ENCODE data around the gene C1orf159.

DNA sequence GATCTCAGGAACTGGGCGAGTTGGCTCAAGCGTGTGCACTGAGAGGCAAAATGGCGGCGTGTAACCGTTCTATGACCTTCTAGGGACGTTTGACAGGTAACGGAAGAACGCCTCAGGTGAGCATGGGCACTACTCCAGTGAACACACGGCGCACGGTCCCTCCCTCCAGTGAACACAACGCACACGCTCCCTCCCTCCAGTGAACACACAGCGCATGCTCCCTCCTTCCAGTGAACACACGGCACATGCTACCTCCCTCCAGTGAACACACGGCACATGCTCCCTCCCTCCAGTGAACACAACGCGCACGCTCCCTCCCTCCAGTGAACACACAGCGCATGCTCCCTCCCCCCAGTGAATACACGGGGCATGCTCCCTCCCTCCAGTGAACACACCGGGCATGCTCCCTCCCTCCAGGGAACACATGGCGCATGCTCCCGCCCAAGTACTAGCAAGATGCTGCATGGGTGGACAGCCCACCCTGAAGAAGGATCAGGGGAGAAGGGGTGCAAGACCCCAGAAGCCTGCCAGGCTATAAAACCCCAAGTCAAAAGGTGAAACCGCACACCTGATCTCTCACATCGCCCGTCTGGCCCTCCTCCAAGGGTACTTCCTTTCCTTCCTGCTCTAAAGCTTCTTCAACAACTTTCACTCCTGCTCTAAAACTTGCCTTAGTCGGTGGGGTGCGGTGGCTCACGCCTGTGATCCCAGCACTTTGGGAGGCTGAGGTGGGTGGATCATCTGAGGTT is 3.5 kb downstream of the C1orf159 start:
- TF ChIP-seq, protein P1, sequence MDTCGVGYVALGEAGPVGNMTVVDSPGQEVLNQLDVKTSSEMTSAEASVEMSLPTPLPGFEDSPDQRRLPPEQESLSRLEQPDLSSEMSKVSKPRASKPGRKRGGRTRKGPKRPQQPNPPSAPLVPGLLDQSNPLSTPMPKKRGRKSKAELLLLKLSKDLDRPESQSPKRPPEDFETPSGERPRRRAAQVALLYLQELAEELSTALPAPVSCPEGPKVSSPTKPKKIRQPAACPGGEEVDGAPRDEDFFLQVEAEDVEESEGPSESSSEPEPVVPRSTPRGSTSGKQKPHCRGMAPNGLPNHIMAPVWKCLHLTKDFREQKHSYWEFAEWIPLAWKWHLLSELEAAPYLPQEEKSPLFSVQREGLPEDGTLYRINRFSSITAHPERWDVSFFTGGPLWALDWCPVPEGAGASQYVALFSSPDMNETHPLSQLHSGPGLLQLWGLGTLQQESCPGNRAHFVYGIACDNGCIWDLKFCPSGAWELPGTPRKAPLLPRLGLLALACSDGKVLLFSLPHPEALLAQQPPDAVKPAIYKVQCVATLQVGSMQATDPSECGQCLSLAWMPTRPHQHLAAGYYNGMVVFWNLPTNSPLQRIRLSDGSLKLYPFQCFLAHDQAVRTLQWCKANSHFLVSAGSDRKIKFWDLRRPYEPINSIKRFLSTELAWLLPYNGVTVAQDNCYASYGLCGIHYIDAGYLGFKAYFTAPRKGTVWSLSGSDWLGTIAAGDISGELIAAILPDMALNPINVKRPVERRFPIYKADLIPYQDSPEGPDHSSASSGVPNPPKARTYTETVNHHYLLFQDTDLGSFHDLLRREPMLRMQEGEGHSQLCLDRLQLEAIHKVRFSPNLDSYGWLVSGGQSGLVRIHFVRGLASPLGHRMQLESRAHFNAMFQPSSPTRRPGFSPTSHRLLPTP (IDR thresholded peaks at IDR 0.05; ENCODE audit: borderline replicate concordance, extremely low read depth, insufficient read length): no peak
- TF ChIP-seq YBX1 (IDR thresholded peaks at IDR 0.05): no peak
- TF ChIP-seq, protein P2, sequence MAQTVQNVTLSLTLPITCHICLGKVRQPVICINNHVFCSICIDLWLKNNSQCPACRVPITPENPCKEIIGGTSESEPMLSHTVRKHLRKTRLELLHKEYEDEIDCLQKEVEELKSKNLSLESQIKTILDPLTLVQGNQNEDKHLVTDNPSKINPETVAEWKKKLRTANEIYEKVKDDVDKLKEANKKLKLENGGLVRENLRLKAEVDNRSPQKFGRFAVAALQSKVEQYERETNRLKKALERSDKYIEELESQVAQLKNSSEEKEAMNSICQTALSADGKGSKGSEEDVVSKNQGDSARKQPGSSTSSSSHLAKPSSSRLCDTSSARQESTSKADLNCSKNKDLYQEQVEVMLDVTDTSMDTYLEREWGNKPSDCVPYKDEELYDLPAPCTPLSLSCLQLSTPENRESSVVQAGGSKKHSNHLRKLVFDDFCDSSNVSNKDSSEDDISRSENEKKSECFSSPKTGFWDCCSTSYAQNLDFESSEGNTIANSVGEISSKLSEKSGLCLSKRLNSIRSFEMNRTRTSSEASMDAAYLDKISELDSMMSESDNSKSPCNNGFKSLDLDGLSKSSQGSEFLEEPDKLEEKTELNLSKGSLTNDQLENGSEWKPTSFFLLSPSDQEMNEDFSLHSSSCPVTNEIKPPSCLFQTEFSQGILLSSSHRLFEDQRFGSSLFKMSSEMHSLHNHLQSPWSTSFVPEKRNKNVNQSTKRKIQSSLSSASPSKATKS (CRISPR knock-in tag; IDR thresholded peaks at IDR 0.05): no peak
- TF ChIP-seq, protein P3, sequence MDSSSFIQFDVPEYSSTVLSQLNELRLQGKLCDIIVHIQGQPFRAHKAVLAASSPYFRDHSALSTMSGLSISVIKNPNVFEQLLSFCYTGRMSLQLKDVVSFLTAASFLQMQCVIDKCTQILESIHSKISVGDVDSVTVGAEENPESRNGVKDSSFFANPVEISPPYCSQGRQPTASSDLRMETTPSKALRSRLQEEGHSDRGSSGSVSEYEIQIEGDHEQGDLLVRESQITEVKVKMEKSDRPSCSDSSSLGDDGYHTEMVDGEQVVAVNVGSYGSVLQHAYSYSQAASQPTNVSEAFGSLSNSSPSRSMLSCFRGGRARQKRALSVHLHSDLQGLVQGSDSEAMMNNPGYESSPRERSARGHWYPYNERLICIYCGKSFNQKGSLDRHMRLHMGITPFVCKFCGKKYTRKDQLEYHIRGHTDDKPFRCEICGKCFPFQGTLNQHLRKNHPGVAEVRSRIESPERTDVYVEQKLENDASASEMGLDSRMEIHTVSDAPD (CRISPR knock-in tag; IDR thresholded peaks at IDR 0.05): no peak
- TF ChIP-seq, protein P4, sequence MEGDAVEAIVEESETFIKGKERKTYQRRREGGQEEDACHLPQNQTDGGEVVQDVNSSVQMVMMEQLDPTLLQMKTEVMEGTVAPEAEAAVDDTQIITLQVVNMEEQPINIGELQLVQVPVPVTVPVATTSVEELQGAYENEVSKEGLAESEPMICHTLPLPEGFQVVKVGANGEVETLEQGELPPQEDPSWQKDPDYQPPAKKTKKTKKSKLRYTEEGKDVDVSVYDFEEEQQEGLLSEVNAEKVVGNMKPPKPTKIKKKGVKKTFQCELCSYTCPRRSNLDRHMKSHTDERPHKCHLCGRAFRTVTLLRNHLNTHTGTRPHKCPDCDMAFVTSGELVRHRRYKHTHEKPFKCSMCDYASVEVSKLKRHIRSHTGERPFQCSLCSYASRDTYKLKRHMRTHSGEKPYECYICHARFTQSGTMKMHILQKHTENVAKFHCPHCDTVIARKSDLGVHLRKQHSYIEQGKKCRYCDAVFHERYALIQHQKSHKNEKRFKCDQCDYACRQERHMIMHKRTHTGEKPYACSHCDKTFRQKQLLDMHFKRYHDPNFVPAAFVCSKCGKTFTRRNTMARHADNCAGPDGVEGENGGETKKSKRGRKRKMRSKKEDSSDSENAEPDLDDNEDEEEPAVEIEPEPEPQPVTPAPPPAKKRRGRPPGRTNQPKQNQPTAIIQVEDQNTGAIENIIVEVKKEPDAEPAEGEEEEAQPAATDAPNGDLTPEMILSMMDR (IDR thresholded peaks at IDR 0.05 in 2 of 3, conservative IDR thresholded peaks at IDR 0.05 in 1 of 3; ENCODE audit: insufficient read depth in 2 of 3, low read depth in 1 of 3, low read length in 3 of 3): no peak
- TF ChIP-seq, protein P5, sequence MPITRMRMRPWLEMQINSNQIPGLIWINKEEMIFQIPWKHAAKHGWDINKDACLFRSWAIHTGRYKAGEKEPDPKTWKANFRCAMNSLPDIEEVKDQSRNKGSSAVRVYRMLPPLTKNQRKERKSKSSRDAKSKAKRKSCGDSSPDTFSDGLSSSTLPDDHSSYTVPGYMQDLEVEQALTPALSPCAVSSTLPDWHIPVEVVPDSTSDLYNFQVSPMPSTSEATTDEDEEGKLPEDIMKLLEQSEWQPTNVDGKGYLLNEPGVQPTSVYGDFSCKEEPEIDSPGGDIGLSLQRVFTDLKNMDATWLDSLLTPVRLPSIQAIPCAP (CRISPR knock-in tag; IDR thresholded peaks at IDR 0.05; ENCODE audit: borderline replicate concordance): no peak
- TF ChIP-seq ZNF507 (tag; conservative IDR thresholded peaks at IDR 0.05): no peak
